Upper lobe of left lung (tissue), 4 donors: ENCODE measurements around the gene ABCB11.

Experiments used
- POLR2A ChIP-seq, 4 donors: fragments of 450-650 bp; IDR thresholded peaks; one replicate each; pipeline ENCODE4 v1.5.1; 2016 to 2017; ENCODE audit warnings: antibody characterized with exemption in 4 of 4, mild to moderate bottlenecking in 2 of 4
- POLR2AphosphoS5 ChIP-seq, 2 donors: sonication (generic); formaldehyde crosslinking; IDR thresholded peaks; one replicate each; pipeline ENCODE4 v1.5.1; 2017; ENCODE audit warnings: antibody characterized with exemption in 2 of 2
- TF ChIP-seq, protein P1 (sequence below), 6 experiments: fragments of 450-650 bp in 4 of 6; fragments of 200-600 bp in 2 of 6; sonication (generic) in 2 of 6; IDR thresholded peaks; one replicate each; pipeline ENCODE4 v1.5.1; 2016 to 2019; ENCODE audit warnings: antibody characterized with exemption in 6 of 6

DNA sequence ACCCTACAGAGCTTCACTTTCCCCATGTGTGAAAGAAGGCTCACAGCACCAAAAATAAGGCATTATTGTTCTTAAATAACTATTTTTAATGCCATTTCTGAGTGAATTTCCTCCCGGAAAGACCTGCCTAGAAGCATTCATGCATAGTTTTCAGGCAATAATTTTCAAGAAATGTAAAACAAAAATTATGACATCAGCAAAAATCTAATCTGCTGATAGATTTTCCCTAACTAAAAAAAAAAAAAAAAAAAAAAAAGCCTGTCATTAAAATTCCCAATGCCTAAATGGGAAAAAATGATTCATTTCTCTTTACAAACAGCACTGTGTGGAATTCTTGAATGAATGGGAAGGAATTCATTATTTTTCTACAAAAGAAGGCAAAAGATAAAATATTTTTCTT, 35.4 kb downstream of the ABCB11 start:
- no peak for TF ChIP-seq POLR2AphosphoS5 (IDR thresholded peaks at IDR 0.05)
- no peak for TF ChIP-seq POLR2A (IDR thresholded peaks at IDR 0.05)
- TF ChIP-seq, protein P1, sequence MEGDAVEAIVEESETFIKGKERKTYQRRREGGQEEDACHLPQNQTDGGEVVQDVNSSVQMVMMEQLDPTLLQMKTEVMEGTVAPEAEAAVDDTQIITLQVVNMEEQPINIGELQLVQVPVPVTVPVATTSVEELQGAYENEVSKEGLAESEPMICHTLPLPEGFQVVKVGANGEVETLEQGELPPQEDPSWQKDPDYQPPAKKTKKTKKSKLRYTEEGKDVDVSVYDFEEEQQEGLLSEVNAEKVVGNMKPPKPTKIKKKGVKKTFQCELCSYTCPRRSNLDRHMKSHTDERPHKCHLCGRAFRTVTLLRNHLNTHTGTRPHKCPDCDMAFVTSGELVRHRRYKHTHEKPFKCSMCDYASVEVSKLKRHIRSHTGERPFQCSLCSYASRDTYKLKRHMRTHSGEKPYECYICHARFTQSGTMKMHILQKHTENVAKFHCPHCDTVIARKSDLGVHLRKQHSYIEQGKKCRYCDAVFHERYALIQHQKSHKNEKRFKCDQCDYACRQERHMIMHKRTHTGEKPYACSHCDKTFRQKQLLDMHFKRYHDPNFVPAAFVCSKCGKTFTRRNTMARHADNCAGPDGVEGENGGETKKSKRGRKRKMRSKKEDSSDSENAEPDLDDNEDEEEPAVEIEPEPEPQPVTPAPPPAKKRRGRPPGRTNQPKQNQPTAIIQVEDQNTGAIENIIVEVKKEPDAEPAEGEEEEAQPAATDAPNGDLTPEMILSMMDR (IDR thresholded peaks at IDR 0.05) = no peak
